NCI-H2227 (cell line): ENCODE measurements around the gene CYP1A2.
"Not testable (repeated sequence)": the region's sequence is repeated elsewhere in the genome, so short reads cannot be mapped to it uniquely, and the experiment has no call there.

Experiments
- DNase-seq: peaks from one replicate; lab custom pipeline; 2025; ENCODE audit not compliant: unreplicated experiment; lab: John Stamatoyannopoulos, UW

CYP1A2 gene, protein sequence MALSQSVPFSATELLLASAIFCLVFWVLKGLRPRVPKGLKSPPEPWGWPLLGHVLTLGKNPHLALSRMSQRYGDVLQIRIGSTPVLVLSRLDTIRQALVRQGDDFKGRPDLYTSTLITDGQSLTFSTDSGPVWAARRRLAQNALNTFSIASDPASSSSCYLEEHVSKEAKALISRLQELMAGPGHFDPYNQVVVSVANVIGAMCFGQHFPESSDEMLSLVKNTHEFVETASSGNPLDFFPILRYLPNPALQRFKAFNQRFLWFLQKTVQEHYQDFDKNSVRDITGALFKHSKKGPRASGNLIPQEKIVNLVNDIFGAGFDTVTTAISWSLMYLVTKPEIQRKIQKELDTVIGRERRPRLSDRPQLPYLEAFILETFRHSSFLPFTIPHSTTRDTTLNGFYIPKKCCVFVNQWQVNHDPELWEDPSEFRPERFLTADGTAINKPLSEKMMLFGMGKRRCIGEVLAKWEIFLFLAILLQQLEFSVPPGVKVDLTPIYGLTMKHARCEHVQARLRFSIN

DNA sequence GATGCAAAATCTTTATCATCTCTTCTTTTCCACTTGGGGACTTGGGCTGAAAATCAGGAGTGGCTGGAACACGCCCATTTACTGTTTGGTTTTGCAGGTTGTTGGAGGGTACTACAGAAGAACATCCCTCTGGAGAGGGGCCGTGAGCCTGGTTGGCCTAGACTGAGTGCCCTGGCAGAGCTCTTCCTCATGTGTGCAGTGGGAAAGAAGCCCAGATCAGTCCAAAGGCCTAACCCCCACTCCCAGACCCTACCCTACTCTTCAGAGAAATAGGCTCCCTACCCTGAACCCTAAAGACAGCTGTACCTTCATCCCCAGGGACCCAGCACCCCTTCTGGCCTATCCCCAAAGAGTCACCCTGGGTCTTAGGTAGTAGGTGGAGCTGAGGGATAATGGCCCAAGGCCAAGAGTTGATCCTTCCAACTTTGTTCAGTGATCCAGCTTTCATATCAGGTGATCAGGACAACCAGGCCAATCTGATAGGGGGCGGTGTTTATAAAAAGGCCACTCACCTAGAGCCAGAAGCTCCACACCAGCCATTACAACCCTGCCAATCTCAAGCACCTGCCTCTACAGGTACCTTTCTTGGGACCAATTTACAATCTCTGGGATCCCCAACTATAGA lies at the start of gene CYP1A2:
TSS of gene CYP1A2 (plus strand) at position 524 of the 625 bp plus-strand sequence. CDS start 894 bp downstream, outside the sequence.
- DNase-seq: no peak

DNA sequence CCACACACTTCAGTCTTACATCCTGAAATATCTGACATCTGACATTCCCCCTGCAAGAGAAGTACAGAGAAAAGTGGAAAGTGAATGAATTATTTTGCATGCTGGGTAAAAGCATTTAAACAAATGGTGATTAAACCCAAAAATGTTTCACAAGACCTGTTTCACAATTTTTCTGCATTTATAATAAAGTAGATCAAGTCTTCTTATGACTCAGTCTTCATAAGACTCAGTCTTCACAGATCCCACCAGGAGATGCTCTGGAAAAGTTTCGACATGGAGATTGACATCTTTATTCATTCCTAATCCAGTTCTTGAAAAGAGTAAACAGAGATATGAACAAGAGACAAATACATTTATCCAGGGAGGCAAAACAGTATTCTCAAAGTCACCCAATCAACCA lies 39.6 kb upstream of the CYP1A2 start:
- no peak for DNase-seq

DNA sequence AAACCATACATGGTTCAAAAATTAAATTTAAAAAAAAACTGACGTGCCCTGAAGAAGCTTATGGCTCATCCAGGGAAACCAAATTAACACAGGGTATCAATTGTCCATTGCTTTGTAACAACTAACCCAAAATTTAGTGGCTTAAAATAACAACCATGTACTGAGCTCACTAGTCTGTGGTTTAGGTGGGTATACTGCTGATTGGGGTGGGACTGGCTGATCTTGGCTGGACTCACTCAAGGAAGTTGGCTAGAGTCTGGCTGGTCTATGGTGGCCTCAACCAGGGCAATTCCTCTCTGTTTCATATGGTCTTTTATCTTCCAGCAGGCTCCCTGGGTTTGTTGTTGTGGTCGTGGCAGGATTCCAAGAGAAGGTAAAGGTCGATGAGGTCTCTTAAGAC lies 38.8 kb upstream of the CYP1A2 start:
- no peak for DNase-seq

DNA sequence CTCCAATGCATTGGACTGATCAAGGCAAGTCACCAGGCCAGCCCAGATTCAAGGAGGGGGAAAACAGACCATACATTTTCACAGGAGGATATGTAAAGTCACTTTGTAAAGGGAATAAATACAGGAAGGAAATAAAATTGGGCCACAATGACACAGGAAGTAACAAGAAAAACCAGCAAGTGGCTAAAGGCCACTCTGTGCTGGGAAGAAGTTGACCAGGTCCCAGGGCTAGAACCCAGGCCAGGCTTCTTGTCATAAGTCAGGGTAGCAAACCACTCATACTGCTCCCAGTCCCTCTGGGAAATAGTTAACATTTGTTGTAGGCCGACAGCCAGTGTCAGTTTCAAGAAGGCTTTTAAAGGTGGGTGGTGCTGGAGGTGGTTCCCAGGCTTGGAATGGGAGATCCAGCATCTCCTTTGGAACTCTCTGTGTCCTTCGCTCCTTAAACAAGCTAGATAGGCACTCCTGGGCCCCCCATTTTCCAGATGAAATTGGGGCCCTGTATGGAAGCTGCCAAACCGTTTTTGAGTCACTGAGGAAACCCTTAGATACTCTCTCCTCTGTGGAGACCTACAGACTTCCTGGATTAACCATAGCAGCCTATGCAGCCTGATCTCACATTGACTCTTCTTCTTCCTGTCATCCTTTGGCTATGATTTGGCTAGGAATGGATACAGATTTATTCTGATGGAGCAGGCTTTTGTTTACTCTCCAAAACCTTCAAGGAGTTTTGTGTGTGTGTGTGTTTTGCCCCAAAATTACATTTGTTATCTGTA lies 38.1 kb upstream of the CYP1A2 start:
- DNase-seq: no peak

DNA sequence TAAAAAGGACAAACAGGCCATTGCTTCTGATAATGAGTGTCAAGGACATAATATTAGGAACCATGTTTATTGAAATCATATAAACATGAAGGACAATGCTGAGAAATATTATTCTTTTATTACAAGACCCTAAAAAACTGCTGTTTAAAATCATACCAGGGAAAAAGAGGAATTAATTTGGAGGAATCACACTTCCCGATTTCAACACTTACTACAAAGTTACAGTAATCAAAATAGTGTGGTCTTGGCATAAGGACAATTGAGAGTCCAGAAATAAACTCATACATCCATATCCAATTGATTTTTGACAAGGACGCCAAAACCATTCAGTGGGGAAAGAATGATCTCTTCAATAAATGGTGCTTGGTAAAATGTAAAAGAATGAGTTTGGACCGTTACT lies 36.3 kb upstream of the CYP1A2 start:
- no peak for DNase-seq

DNA sequence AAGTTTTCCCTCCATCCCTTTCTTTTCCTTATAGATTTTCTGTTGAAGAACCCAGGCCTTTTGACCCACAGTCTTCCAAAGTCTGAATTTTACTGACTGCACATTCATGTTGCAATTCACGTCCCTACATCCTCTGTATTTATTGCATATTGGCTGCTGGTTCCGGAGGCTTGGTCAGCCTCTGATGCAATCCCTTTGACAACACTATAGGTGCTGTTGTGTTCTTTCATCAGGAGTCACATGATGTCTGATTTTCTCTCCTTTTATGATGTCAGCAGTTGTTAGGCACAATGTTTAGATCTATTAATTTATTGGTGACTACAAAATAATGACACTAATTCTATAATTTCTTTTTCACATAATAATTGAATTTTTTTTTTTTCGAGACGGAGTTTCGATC lies 32.0 kb upstream of the CYP1A2 start:
- no peak for DNase-seq

DNA sequence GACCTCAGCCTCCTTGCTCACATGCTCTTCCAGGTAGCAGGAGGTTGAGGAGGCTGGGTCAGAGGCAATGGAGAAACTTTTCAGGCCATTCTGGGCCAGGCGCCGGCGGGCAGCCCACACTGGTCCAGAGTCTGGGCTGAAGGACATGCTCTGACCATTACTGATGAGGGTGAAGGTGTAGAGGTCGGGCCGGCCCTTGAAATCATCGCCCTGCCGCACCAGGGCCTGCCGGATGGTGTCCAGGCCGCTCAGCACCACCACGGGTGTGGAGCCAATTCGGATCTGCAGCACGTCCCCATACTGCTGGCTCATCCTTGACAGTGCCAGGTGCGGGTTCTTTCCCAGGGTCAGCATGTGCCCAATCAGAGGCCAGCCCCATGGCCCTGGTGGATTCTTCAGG lies 26.1 kb upstream of the CYP1A2 start:
- DNase-seq: no peak

DNA sequence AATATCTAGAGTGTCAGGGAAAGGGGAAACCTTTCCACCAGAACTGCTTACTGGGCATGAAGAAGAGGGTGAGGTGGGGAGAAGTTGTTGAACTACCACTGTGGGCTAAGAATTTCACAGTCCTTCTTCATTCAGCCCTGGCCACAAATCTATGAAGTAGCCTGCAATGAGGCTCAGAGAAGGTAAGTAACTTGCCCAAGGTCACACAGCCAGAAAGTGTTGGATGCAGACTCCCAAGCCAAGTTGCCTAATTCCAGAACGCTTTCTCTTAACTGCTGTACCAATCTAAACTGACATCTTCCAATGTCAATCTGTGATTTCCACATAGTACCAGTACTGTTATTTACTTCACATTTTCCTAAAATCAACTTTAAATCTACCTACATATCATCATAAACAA lies 25.5 kb upstream of the CYP1A2 start:
- no peak for DNase-seq

DNA sequence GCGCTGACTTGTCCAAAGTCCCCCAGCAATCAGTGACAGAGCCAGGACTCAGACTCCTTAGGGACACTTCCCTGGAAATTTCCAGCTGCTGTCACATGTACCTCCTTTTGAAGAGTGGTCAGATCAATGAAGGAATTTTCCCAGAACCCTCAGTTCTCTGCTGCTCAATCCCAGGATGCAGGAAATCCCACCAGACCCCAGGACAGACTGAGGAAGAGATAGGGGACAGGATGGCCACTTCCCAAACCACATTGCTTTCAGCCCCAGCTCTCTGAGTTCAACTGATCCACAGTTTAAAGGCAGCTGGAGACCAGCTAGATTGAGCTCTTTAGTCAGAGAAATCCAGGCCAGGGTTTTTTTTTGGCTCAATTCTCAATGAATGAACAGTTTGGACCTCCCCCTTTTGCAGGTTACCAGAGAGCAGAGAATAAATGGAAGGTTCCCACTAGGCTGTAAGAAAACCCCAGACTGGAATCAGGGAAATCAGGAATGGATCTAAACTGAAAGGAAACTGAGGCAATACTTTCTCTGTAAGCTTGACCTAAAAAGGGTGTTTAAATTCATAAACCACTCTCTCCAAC lies 24.8 kb upstream of the CYP1A2 start:
- DNase-seq: peak; percentile 43

DNA sequence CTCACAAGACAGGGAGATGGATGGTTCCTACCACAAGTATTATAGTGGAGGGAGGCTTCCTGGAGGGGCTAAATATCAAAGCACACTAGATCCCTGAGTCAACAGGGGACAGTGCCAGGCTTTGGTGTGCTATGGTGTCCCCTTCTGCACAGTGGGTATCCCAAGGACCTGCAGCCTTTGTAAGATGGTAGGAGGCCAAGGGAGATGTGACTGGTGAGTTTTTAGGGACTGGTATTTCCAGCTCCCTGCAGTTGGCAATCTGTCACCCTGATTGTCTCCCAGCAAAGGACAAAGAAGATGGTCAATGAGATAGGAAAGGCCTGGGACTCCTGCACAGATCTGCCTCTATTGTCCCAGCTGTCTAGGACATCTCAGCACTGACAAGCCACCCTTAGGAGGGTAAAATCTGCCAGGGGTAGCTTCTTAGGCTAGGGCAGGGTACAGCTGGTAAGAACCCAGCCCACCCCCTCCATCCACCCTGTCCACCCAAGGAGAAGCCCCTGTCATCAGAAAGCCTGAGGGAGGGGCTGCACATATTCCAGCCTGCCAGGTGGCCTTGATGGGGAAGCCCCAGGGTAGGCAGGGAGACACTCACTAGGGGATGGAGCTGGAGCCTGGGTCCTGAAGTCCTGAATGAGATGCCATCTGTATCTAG lies 23.9 kb upstream of the CYP1A2 start:
- DNase-seq: no peak

DNA sequence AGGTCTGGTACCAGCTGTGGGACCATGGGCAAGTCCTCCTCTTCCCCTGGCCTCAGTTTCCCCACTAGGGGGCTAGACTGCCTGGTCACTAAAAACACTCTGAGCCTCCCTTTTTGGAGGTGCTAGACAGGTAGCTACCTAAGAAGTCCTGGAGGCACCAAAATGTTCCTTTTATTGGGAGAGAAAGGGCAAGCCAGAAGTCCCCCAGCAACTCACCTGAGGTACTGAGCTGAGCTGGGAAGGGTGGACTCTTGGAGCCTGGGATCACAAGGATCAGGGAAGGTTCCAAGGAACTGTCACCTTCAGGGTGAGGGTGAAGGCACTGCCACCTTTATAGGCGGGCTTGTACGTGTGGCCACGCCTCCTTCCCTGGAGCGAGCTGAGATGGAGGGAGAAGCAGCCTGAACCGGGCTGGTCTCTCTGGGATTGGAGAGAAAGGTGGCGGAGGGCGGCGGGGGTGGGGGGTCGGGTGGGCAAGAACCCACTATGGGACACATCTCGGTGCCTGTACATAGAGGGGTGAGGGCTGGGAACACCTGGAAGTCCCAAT lies 23.3 kb upstream of the CYP1A2 start, which contains the start of gene CYP1A1:
TSS of gene CYP1A1 (minus strand) at position 304 of the 550 bp plus-strand sequence. CDS start 2,431 bp downstream, outside the sequence.
- peak; percentile 5 for DNase-seq

DNA sequence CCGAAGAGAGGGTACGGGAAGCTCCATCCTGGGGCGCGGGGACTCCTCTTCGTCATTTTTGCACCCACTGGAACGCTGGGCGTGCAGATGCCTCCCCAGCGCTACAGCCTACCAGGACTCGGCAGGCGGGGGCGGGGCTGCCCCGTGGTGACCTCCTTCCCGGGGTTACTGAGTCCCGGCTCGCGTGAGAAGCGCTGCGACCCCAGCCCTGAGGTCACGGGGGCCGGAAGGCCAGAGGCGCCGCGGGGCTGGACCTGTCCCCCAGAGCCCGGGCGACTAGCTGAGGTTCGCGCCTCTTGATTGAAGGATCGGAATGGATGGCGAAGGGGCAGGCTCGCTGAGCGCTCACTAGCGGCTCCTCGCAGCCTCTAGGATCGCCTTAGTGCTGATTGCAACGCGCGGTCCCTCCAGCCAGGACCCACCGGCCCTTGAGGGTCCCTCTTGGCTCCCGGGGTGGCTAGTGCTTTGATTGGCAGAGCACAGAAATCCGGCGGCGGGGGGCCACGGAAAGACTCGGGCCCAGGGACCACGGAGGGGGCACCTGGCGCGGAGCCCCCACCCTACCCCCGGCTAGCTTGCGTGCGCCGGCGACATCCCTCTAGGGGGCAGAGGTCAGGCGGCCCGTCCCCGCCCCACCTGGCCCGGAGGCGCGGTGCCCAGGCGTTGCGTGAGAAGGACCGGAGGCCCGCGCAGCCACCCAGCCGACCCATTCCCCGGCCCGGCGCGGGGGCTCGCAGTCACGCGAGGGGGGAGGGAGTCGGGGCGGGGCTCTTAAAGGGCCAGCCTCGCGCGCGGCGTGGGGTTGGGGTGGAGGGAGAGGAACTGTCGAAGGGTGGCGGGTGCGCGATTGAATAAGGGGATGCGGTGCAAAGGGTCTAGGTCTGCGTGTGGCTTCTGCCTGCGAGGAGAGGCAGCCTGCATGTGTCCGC lies 22.5 kb upstream of the CYP1A2 start:
- DNase-seq: peak; percentile 12

DNA sequence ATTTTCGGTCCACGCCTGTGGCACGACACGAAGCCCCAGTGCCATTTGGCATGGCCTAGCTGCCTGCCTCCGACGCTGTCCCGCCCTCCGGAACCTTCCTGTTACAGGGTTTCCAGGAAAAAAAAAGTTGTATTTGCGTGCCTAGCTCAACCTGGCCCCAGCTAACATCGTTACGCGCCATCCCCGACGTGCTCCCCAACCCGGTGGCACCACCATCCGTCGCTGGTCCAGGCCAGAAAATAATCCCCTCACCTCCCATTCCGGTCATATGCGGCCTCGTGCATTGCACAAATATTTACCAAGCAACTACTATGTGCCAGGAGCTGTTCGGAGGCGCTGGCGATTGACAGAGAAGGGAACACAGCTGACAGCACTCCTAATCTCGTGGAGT lies 21.9 kb upstream of the CYP1A2 start:
- DNase-seq: no peak

DNA sequence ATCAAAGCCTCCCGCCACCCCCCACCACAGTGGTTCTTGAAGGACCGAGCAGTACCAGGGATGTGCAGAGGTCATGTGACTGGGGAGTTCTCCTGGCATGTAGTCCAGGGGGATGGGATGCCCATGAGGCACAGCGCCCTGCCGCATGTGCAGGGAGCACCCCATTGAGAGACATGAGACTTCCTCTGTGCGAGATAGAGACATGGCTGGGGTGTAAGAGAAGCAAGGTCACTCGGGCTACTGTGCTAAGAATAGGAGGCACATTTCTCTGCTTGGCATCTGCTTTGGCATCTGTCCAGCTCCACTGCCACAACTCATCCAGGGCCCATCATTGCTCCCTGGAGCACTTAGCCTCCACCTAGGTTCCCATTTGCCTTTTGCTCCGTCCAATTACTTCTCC lies 20.9 kb upstream of the CYP1A2 start:
- no peak for DNase-seq

DNA sequence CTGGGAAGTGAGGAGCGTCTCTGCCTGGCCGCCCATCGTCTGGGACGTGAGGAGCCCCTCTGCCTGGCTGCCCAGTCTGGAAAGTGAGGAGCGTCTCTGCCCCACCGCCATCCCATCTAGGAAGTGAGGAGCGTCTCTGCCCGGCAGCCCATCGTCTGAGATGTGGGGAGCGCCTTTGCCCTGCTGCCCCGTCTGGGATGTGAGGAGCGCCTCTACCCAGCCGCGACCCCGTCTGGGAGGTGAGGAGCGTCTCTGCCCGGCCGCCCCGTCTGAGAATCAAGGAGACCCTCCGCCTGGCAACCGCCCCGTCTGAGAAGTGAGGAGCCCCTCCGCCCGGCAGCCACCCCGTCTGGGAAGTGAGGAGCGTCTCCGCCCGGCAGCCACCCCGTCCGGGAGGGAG lies 19.9 kb upstream of the CYP1A2 start:
- not testable (repeated sequence) for DNase-seq

DNA sequence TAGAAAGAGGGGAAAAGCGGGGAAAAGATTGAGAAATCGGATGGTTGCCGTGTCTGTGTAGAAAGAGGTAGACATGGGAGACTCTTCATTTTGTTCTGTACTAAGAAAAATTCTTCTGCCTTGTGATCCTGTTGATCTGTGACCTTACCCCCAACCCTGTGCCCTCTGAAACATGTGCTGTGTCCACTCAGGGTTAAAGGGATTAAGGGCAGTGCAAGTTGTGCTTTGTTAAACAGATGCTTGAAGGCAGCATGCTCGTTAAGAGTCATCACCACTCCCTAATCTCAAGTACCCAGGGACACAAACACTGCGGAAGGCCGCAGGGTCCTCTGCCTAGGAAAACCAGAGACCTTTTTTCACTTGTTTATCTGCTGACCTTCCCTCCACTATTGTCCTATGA lies 19.3 kb upstream of the CYP1A2 start:
- DNase-seq: not testable (repeated sequence)

DNA sequence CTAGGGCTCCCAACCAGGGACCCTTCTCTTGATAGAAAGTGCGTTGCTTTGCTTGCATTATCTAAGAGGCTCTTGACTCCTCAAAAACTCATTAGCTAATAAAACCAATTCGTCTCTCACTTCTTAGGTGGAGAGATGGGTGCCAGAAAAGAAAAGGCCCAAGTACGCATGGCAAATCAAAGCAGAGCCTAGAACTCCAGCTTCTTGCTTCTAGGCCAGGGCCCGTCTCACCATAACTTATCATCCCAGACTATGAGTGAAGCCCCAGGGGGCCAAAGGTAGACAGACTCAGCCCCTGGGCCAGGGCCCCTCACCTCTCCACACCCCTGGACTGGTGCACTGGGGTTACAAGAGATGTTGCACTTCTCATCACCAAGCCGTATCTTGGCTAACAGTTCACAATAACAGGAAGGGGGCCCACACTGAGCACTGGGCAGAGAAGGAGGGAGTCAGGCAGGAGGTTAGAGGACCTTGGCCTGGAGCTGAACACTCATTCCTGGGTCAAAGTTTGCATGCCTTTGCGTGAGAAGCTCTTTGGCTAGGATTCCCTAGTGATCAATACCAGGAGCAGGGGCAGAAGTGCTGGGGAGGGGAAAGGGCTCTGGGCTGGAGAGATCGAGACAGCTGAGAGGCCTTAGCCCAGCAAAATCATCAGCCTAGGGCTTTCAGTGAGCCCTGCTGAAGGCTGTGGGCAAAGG lies 17.9 kb upstream of the CYP1A2 start:
- DNase-seq: no peak

DNA sequence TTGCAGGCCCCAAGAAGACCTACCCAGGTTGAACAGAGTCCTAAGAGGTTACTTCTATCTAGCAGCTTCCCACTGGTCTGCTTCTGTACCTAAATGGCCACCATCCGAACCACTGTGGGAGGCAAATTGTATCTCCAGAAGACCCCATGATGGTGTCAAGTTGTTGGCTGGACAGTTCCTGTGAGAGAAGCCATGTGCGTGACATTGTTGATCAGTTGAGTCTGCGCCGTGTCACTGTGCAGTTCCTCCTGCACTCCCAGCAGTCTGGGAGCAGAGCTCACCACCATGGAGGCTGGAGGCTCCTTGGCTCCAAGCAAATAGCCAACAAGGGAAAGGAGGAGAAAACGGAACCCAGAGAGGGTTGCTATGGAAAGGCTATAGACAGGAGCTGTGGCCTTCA lies 15.8 kb upstream of the CYP1A2 start:
- DNase-seq: no peak

DNA sequence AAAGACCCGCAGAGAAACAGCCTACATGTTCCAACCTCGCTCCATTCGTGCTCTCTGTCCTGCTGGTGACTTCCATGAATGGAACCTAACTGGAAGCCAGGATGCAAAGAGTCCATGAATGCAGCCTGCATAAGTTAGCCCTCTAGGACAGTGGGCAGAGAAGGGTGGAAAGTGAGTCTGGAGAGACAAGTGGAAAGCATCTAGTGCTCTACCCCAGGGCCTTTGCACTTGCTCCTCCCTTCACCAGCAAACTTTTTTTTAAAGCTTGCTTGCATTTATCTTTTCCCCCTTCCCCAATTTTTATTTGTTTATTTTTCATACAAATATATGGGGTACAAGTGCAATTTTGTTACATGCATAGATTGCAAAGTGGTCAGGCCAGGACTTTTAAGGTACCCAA lies 15.4 kb upstream of the CYP1A2 start:
- no peak for DNase-seq
